Natural killer cell treated with Interleukin-12 subunit alpha and Interleukin-12 subunit beta and Interleukin-15 and Interleukin-18, amount 100 ng/mL, for 72 hours (primary cell): Measurements from ENCODE around the gene MBNL1. TPM values are rescaled to one million over a fixed set of nuclear protein-coding genes. Genes with fewer than 3 reads are reported as not detected.
A peak's percentile ranks its signal among the peaks of the same experiment; 100 is the strongest.
"Not testable (repeated sequence)": the region's sequence is repeated elsewhere in the genome, so short reads cannot be mapped to it uniquely, and the experiment has no call there.

Experiments used
- ATAC-seq, 2 donors: fragments of 150-1000 bp; cut with Tn5 transposase in 1 of 2; sonication (Bioruptor Pico), chemical (Tn5 transposase) in 1 of 2; 2 replicates each; pipeline ENCODE4 v1.10.0; 2021
- DNase-seq: peaks from one replicate; pipeline ENCODE4 v3.0.0; 2022; ENCODE audit warnings: low spot score
- H3K27ac Mint-ChIP-seq, 2 donors: 1 replicate in 1 of 2; 2 replicates in 1 of 2; pipeline ENCODE4 v1.8.0; 2022; ENCODE audit warnings: mixed read lengths in 2 of 2, mild to moderate bottlenecking in 1 of 2, moderate library complexity in 1 of 2
- H3K27me3 Mint-ChIP-seq, 2 donors: 1 replicate in 1 of 2; 2 replicates in 1 of 2; pipeline ENCODE4 v1.8.0; 2022; ENCODE audit warnings: mixed read lengths in 2 of 2
- H3K36me3 Mint-ChIP-seq: one replicate; pipeline ENCODE4 v1.8.0; 2022; ENCODE audit warnings: mixed read lengths
- H3K4me1 Mint-ChIP-seq, 2 donors: 1 replicate in 1 of 2; 2 replicates in 1 of 2; pipeline ENCODE4 v1.8.0; 2022; ENCODE audit warnings: low read depth in 2 of 2, mixed read lengths in 2 of 2, mild to moderate bottlenecking in 1 of 2
- H3K4me3 Mint-ChIP-seq: one replicate; pipeline ENCODE4 v1.8.0; 2022; ENCODE audit warnings: mixed read lengths
- H3K9me3 Mint-ChIP-seq: 2 replicates; pipeline ENCODE4 v1.8.0; 2022; ENCODE audit warnings: mixed read lengths
- total RNA-seq, 2 donors: library from RNA; stranded (reverse); gene quantifications; one replicate each; pipeline ENCODE4 v1.2.3, GENCODE V29; 2022

Gene MBNL1
- total RNA-seq, 2 donors from 2014 or later = 353 to 509 TPM

- Mint-ChIP-seq H3K4me1 (peaks cover 49 to 71% of the 10 kb centered on the region in 2 donors), H3K4me3 (no peak overlapping the region)
Observed at GRCh38 chr3:152434142-152434541, 165.4 kb downstream of the MBNL1 start.

GRCh38 chr3:152435210-152435609 is 166.5 kb downstream of the MBNL1 start:
- H3K36me3 Mint-ChIP-seq = peaks cover 28% of the 10 kb centered on the region
- DNase-seq, H3K9me3 Mint-ChIP-seq, ATAC-seq, H3K4me3 Mint-ChIP-seq, H3K27me3 Mint-ChIP-seq: not testable (repeated sequence)
- peak overlapping the region; percentile 1 to 83 for H3K27ac Mint-ChIP-seq
- peaks cover 54 to 71% of the 10 kb centered on the region in 2 donors for H3K4me1 Mint-ChIP-seq

More at GRCh38 chr3:152434142-152434541, 165.4 kb downstream of the MBNL1 start:
- H3K27me3 Mint-ChIP-seq = no peaks in the 10 kb centered on the region
- DNase-seq (no peak), ATAC-seq (peak; percentile 59 to 75)
- peaks cover 4% of the 10 kb centered on the region for H3K9me3 Mint-ChIP-seq
- H3K36me3 Mint-ChIP-seq = peaks cover 23% of the 10 kb centered on the region
- peak overlapping the region; percentile 54 to 83 for H3K27ac Mint-ChIP-seq

GRCh38 chr3:152436707-152437590 is 168.2 kb downstream of the MBNL1 start:
- H3K4me3 Mint-ChIP-seq = peak overlapping the region; percentile 63
- peaks cover 52 to 68% of the 10 kb centered on the region in 2 donors for H3K4me1 Mint-ChIP-seq

GRCh38 chr3:152438181-152438580 is 169.5 kb downstream of the MBNL1 start:
- no peaks in the 10 kb centered on the region for H3K27me3 Mint-ChIP-seq
- H3K9me3 Mint-ChIP-seq = peaks cover 4% of the 10 kb centered on the region
- peak overlapping the region; percentile 67 to 84 for H3K27ac Mint-ChIP-seq
- DNase-seq (no peak), ATAC-seq (no peak)
- H3K4me1 Mint-ChIP-seq = peaks cover 55 to 69% of the 10 kb centered on the region in 2 donors
- H3K36me3 Mint-ChIP-seq = peaks cover 22% of the 10 kb centered on the region
- H3K4me3 Mint-ChIP-seq = no peak overlapping the region

More at GRCh38 chr3:152436707-152437590, 168.2 kb downstream of the MBNL1 start:
- DNase-seq = no peak
- peak overlapping the region; percentile 67 to 84 for H3K27ac Mint-ChIP-seq
- ATAC-seq = no peak
- peaks cover 4% of the 10 kb centered on the region for H3K9me3 Mint-ChIP-seq
- peaks cover 29% of the 10 kb centered on the region for H3K36me3 Mint-ChIP-seq
- no peaks in the 10 kb centered on the region for H3K27me3 Mint-ChIP-seq

- Mint-ChIP-seq H3K27me3 (no peaks in the 10 kb centered on the region), H3K36me3 (peaks cover 22% of the 10 kb centered on the region), H3K9me3 (peaks cover 4% of the 10 kb centered on the region), H3K4me3 (no peak overlapping the region), H3K27ac (peak overlapping the region; percentile 23 to 67), H3K4me1 (peaks cover 58 to 71% of the 10 kb centered on the region in 2 donors)
- ATAC-seq (no peak), DNase-seq (no peak)
Observed at GRCh38 chr3:152438706-152439105, 170.0 kb downstream of the MBNL1 start.

GRCh38 chr3:152440243-152440642 is 171.5 kb downstream of the MBNL1 start:
- Mint-ChIP-seq H3K27ac (peak overlapping the region; percentile 23 to 53), H3K4me1 (peaks cover 55 to 71% of the 10 kb centered on the region in 2 donors)
- not testable (repeated sequence) for ATAC-seq, H3K27me3 Mint-ChIP-seq, H3K4me3 Mint-ChIP-seq, H3K36me3 Mint-ChIP-seq, H3K9me3 Mint-ChIP-seq, DNase-seq

- Mint-ChIP-seq H3K4me1 (peaks cover 50 to 67% of the 10 kb centered on the region in 2 donors), H3K4me3 (peak overlapping the region; percentile 52), H3K27ac (peak overlapping the region; percentile 77 to 80), H3K9me3 (no peaks in the 10 kb centered on the region), H3K27me3 (no peaks in the 10 kb centered on the region), H3K36me3 (peaks cover 23% of the 10 kb centered on the region)
- no peak for DNase-seq
- ATAC-seq = peak in 1 of 2 donors; percentile 48
Observed at GRCh38 chr3:152443212-152444023, 174.7 kb downstream of the MBNL1 start.

GRCh38 chr3:152444029-152444641 is 175.4 kb downstream of the MBNL1 start:
- ATAC-seq (no peak), DNase-seq (no peak)
- Mint-ChIP-seq H3K27me3 (no peaks in the 10 kb centered on the region), H3K9me3 (no peaks in the 10 kb centered on the region), H3K27ac (peak overlapping the region; percentile 77 to 80), H3K36me3 (peaks cover 23% of the 10 kb centered on the region), H3K4me3 (no peak overlapping the region), H3K4me1 (peaks cover 45 to 60% of the 10 kb centered on the region in 2 donors)

GRCh38 chr3:152445212-152445611 is 176.5 kb downstream of the MBNL1 start:
- Mint-ChIP-seq H3K27me3 (no peaks in the 10 kb centered on the region), H3K27ac (peak overlapping the region; percentile 77 to 80), H3K9me3 (no peaks in the 10 kb centered on the region), H3K4me3 (no peak overlapping the region), H3K4me1 (peaks cover 37 to 50% of the 10 kb centered on the region in 2 donors), H3K36me3 (peaks cover 18% of the 10 kb centered on the region)
- DNase-seq = no peak
- ATAC-seq = peak; percentile 32 to 53

GRCh38 chr3:152446495-152446894 is 177.8 kb downstream of the MBNL1 start:
- Mint-ChIP-seq H3K4me3 (no peak overlapping the region), H3K27me3 (no peaks in the 10 kb centered on the region), H3K27ac (peak overlapping the region; percentile 77 to 80), H3K36me3 (peaks cover 24% of the 10 kb centered on the region), H3K9me3 (no peaks in the 10 kb centered on the region), H3K4me1 (peaks cover 45 to 56% of the 10 kb centered on the region in 2 donors)
- no peak for DNase-seq
- no peak for ATAC-seq

- peak overlapping the region; percentile 21 for H3K4me3 Mint-ChIP-seq
- H3K27ac Mint-ChIP-seq = peak overlapping the region; percentile 77 to 80
- ATAC-seq (peak in 1 of 2 donors; percentile 40), DNase-seq (no peak)
- H3K36me3 Mint-ChIP-seq = peaks cover 25% of the 10 kb centered on the region
- H3K9me3 Mint-ChIP-seq = no peaks in the 10 kb centered on the region
- H3K27me3 Mint-ChIP-seq = no peaks in the 10 kb centered on the region
- peaks cover 50 to 60% of the 10 kb centered on the region in 2 donors for H3K4me1 Mint-ChIP-seq
Observed at GRCh38 chr3:152447511-152447910, 178.8 kb downstream of the MBNL1 start.

- ATAC-seq (no peak), DNase-seq (no peak)
- no peaks in the 10 kb centered on the region for H3K9me3 Mint-ChIP-seq
- peaks cover 25% of the 10 kb centered on the region for H3K36me3 Mint-ChIP-seq
- H3K4me1 Mint-ChIP-seq = peaks cover 48 to 58% of the 10 kb centered on the region in 2 donors
- no peaks in the 10 kb centered on the region for H3K27me3 Mint-ChIP-seq
- H3K27ac Mint-ChIP-seq = peak overlapping the region; percentile 77 to 80
- no peak overlapping the region for H3K4me3 Mint-ChIP-seq
Observed at GRCh38 chr3:152448091-152448490, 179.4 kb downstream of the MBNL1 start.

GRCh38 chr3:152452318-152452717 is 183.6 kb downstream of the MBNL1 start:
- DNase-seq (no peak), ATAC-seq (peak in 1 of 2 donors; percentile 40)
- Mint-ChIP-seq H3K4me3 (no peak overlapping the region), H3K36me3 (peaks cover 24% of the 10 kb centered on the region), H3K27ac (peak overlapping the region; percentile 1 to 70), H3K4me1 (peaks cover 32 to 37% of the 10 kb centered on the region in 2 donors), H3K27me3 (no peaks in the 10 kb centered on the region), H3K9me3 (no peaks in the 10 kb centered on the region)
